Measurements from ENCODE around the gene NMNAT2. TPM values are rescaled to one million over a fixed set of nuclear protein-coding genes. Genes with fewer than 3 reads are reported as not detected.

The NMNAT2 gene
- total and polyA plus RNA-seq, 2 of the 13 experiments (the other 11 are each of a cell fraction or from before 2014, with no cell fraction given): not detected

DNA sequence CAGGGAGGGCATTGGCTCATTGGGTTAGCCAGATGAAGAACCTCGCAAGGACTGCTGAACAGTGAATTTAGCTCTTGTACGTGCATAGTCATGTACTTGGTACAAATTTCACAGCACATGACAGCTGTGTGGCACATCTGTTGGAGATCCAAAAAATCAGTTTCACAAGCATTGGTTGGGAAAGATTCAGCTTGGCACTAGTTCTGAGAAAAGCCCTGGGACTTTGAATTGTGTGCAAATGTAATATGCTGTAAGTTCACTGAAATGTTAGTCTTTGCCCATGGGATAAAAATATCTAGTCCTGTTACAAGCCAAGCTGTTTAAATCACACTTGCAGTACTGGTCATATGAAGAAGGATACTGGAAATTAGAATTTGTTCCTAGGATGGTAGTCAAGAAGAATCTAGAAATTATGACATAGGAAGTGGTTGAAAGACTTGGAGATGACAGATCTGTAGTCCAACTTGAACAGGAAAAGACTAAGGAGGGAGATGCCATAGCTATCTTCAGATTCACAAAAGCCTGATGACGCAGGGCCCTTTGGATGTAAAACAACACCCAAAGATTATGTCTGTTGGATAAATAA, 212.9 kb downstream of the NMNAT2 start:
- Histone ChIP-seq H4K20me1 (ENCODE audit: insufficient read depth, low read length) (no peaks in the 10 kb centered on the region), H3K9ac (ENCODE audit: insufficient read depth, low read depth, low read length) (no peak overlapping the region), H2AFZ (ENCODE audit: low read length) (no peak overlapping the region), H3K36me3 (replicated peaks in 1 of 2; ENCODE audit: control insufficient read depth in 1 of 2, insufficient read depth in 2 of 2, low read length in 2 of 2) (no peaks in the 10 kb centered on the region), H3K4me2 (ENCODE audit: low read depth, low read length) (no peak overlapping the region), H3K9me3 (ENCODE audit: low read length) (no peaks in the 10 kb centered on the region), H3K4me1 (ENCODE audit: insufficient read depth, low read length) (no peaks in the 10 kb centered on the region), H3K4me3 (replicated peaks in 1 of 3; ENCODE audit: insufficient read depth in 1 of 3, low read depth in 2 of 3, low read length in 3 of 3) (no peak overlapping the region), H3K27me3 (ENCODE audit: control insufficient read depth in 1 of 2, insufficient read depth in 2 of 2, low read length in 2 of 2) (peaks cover 1 to 5% of the 10 kb centered on the region in 2 experiments; a peak in 1 of 5 replicates), H3K79me2 (ENCODE audit: insufficient read depth, low read length) (no peaks in the 10 kb centered on the region), H3K27ac (ENCODE audit: extremely low read length, insufficient read depth, low read length) (no peak overlapping the region)
- intact Hi-C loops (cut with micrococcal nuclease; ENCODE audit: unreplicated experiment): no loop called here
- 23% methylated on average over 3 of the region's 3 CpGs for WGBS (ENCODE audit: low lambda C conversion rate)
- DNase-seq (ENCODE audit: low spot score) (no peak), ATAC-seq (no peak), FAIRE-seq (no peak)
- in situ Hi-C loops (cut with HindIII; ENCODE audit: extremely low pct_ligation_motif_present, low pct_unique_long_range_greater_than_20kb): no loop called here
- TF ChIP-seq ZBTB21 (CRISPR knock-in tag; IDR thresholded peaks at IDR 0.05) (no peak), ZNF674 (CRISPR knock-in tag; IDR thresholded peaks at IDR 0.05; ENCODE audit: low read depth) (no peak), ZNF460 (CRISPR knock-in tag; IDR thresholded peaks at IDR 0.05; ENCODE audit: borderline replicate concordance) (no peak), MXI1 (IDR thresholded peaks at IDR 0.05; ENCODE audit: borderline replicate concordance, low read depth, low read length) (no peak), REPIN1 (CRISPR knock-in tag; IDR thresholded peaks at IDR 0.05; ENCODE audit: borderline replicate concordance, low read depth) (no peak)
- TF ChIP-seq, protein P1, sequence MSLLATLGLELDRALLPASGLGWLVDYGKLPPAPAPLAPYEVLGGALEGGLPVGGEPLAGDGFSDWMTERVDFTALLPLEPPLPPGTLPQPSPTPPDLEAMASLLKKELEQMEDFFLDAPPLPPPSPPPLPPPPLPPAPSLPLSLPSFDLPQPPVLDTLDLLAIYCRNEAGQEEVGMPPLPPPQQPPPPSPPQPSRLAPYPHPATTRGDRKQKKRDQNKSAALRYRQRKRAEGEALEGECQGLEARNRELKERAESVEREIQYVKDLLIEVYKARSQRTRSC (CRISPR knock-in tag; IDR thresholded peaks at IDR 0.05; ENCODE audit: low read depth): no peak
- CTCF ChIA-PET (ENCODE audit: low intra/inter-chr PET ratio, low total read pairs): no interaction called here
- BruUV-seq (replicated peaks): no TSS peak
- POLR2A ChIA-PET: no interaction called here

GRCh38 chr1:183203094-183203493, 215.1 kb downstream of the NMNAT2 start:
- in situ Hi-C loops (cut with HindIII; ENCODE audit: extremely low pct_ligation_motif_present, low pct_unique_long_range_greater_than_20kb): no loop called here
- Histone ChIP-seq H3K9ac (ENCODE audit: insufficient read depth, low read depth, low read length) (no peak overlapping the region), H3K9me3 (ENCODE audit: low read length) (no peaks in the 10 kb centered on the region), H3K27ac (ENCODE audit: extremely low read length, insufficient read depth, low read length) (no peak overlapping the region), H3K79me2 (ENCODE audit: insufficient read depth, low read length) (no peaks in the 10 kb centered on the region), H3K4me2 (ENCODE audit: low read depth, low read length) (no peak overlapping the region), H3K4me1 (ENCODE audit: insufficient read depth, low read length) (no peaks in the 10 kb centered on the region), H4K20me1 (ENCODE audit: insufficient read depth, low read length) (no peaks in the 10 kb centered on the region), H3K27me3 (ENCODE audit: control insufficient read depth in 1 of 2, insufficient read depth in 2 of 2, low read length in 2 of 2) (peaks cover 1 to 7% of the 10 kb centered on the region in 2 experiments; a peak in 1 of 5 replicates), H3K36me3 (replicated peaks in 1 of 2; ENCODE audit: control insufficient read depth in 1 of 2, insufficient read depth in 2 of 2, low read length in 2 of 2) (no peaks in the 10 kb centered on the region), H3K4me3 (replicated peaks in 1 of 3; ENCODE audit: insufficient read depth in 1 of 3, low read depth in 2 of 3, low read length in 3 of 3) (no peak overlapping the region), H2AFZ (ENCODE audit: low read length) (no peak overlapping the region)
- intact Hi-C loops (cut with micrococcal nuclease; ENCODE audit: unreplicated experiment): no loop called here
- TF ChIP-seq NAIF1 (CRISPR knock-in tag; IDR thresholded peaks at IDR 0.05; ENCODE audit: borderline replicate concordance): no peak
- TF ChIP-seq ZBTB14 (CRISPR knock-in tag; IDR thresholded peaks at IDR 0.05): no peak
- no peak for TF ChIP-seq RFX1 (IDR thresholded peaks at IDR 0.05)
- no peak for TF ChIP-seq GATAD1 (CRISPR knock-in tag; IDR thresholded peaks at IDR 0.05)
- ChIA-PET CTCF (ENCODE audit: low intra/inter-chr PET ratio, low total read pairs) (no interaction called here), POLR2A (interaction anchor here (0.6 kb wide), 1 partner anchor 174 kb away, joined by 3 read pairs; no protein-coding TSS in a partner anchor)
- BruUV-seq (replicated peaks): no TSS peak
- FAIRE-seq: no peak
- no peak for ATAC-seq
- DNase-seq (ENCODE audit: low spot score): no peak
- WGBS (ENCODE audit: low lambda C conversion rate): 25% methylated on average over 3 of the region's 3 CpGs

Measured in HepG2 (cell line).